ENCODE results near the gene CFAP126. TPM values are rescaled to one million over a fixed set of nuclear protein-coding genes. Genes with fewer than 3 reads are reported as not detected.
A peak's percentile ranks its signal among the peaks of the same experiment; 100 is the strongest.

The CFAP126 gene
- total and polyA plus RNA-seq, 2 donors (not counting 1 experiment from before 2014, with no cell fraction given): not detected

DNA sequence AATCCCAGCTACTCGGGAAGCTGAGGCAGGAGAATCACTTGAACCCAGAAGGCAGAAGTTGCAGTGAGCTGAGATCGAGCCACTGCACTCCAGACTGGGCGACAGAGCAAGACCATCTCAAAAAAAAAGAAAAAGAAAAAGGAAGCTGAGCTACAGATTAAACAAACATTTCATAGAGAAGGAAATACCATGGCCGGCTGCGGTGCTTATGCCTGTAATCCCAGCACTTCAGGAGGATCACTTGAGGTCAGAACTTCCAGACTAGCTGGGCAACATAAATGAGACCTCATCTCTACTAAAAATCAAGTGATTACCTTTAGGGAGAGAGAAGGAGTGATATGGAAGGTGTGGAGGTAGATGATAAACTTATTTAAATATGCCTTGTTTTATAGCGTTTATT lies 14.0 kb upstream of the CFAP126 start:
- no peaks in the 10 kb centered on the region for H3K79me2 ChIP-seq (ENCODE audit: control insufficient read depth, insufficient read depth, low read length)
- peaks cover 6% of the 10 kb centered on the region for H3K4me1 Mint-ChIP-seq
- CTCF ChIA-PET: interaction anchor here (0.5 to 6.8 kb wide), 39 partner anchors 8 to 1119 kb away, joined by 3 to 104 read pairs (median 5); partner anchors contain the start of genes ADAMTS4, APOA2, ARHGAP30 and DCAF8
- peaks cover 3% of the 10 kb centered on the region in 2 donors for H3K4me1 ChIP-seq (ENCODE audit: control insufficient read depth in 2 of 2, insufficient read depth in 2 of 2, low read length in 2 of 2)
- no peak overlapping the region for H3K27ac ChIP-seq (ENCODE audit: low read length in 2 of 2)
- no peaks in the 10 kb centered on the region for H3K9me3 ChIP-seq (ENCODE audit: control extremely low read depth in 1 of 3, control insufficient read depth in 2 of 3, insufficient read depth in 1 of 3, low read length in 2 of 3)
- intact Hi-C loops (cut with micrococcal nuclease): loop anchor here (1.0 to 10.0 kb wide), 5 partner anchors 74 to 287 kb away; partner anchors contain the start of genes KLHDC9 and MPZ
- no peak for DNase-seq
- POLR2A ChIA-PET: interaction anchor here (0.7 kb wide), 1 partner anchor 172 kb away, joined by 4 read pairs; no protein-coding TSS in a partner anchor
- H3K27ac Mint-ChIP-seq: no peak overlapping the region
- no peak for ATAC-seq (ENCODE audit: low read depth)
- H4K20me1 ChIP-seq (ENCODE audit: control insufficient read depth, insufficient read depth, low read length, poor library complexity, severe bottlenecking): no peaks in the 10 kb centered on the region
- no peak overlapping the region for H3K4me2 ChIP-seq (replicated peaks; ENCODE audit: low read depth, low read length, poor library complexity, severe bottlenecking)
- no peak overlapping the region for H2AFZ ChIP-seq (ENCODE audit: insufficient read depth, low read depth, low read length, poor library complexity, severe bottlenecking)
- H3K9ac ChIP-seq (ENCODE audit: low read length): no peak overlapping the region
- TF ChIP-seq, protein P1, sequence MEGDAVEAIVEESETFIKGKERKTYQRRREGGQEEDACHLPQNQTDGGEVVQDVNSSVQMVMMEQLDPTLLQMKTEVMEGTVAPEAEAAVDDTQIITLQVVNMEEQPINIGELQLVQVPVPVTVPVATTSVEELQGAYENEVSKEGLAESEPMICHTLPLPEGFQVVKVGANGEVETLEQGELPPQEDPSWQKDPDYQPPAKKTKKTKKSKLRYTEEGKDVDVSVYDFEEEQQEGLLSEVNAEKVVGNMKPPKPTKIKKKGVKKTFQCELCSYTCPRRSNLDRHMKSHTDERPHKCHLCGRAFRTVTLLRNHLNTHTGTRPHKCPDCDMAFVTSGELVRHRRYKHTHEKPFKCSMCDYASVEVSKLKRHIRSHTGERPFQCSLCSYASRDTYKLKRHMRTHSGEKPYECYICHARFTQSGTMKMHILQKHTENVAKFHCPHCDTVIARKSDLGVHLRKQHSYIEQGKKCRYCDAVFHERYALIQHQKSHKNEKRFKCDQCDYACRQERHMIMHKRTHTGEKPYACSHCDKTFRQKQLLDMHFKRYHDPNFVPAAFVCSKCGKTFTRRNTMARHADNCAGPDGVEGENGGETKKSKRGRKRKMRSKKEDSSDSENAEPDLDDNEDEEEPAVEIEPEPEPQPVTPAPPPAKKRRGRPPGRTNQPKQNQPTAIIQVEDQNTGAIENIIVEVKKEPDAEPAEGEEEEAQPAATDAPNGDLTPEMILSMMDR (IDR thresholded peaks at IDR 0.05): no peak
- TF ChIP-seq EZH2 (IDR thresholded peaks at IDR 0.05; ENCODE audit: borderline replicate concordance, insufficient read depth, low read depth, low read length, poor library complexity, severe bottlenecking): no peak
- WGBS (ENCODE audit: insufficient coverage): no CpG with 5 or more reads among the region's 6 CpGs
- no peaks in the 10 kb centered on the region for H3K9me3 Mint-ChIP-seq (ENCODE audit: insufficient read depth)
- no peak overlapping the region for H3K4me3 ChIP-seq (ENCODE audit: control extremely low read depth in 1 of 5, extremely low read depth in 1 of 5, insufficient read depth in 1 of 5, low read depth in 2 of 5, low read length in 4 of 5)
- no peaks in the 10 kb centered on the region for H3K27me3 Mint-ChIP-seq
- H3K27me3 ChIP-seq (replicated peaks in 1 of 4; ENCODE audit: control extremely low read depth in 1 of 4, control insufficient read depth in 3 of 4, insufficient read depth in 4 of 4, low read length in 3 of 4): no peaks in the 10 kb centered on the region
- H3K36me3 ChIP-seq (replicated peaks in 1 of 2; ENCODE audit: control extremely low read depth in 1 of 2, control insufficient read depth in 1 of 2, extremely low read depth in 1 of 2, insufficient read depth in 2 of 2, low read length in 1 of 2): no peaks in the 10 kb centered on the region
- no peak overlapping the region for H3K4me3 Mint-ChIP-seq

GRCh38 chr1:161379071-161379470 lies 11.4 kb upstream of the CFAP126 start:
- Histone ChIP-seq H4K20me1 (ENCODE audit: control insufficient read depth, insufficient read depth, low read length, poor library complexity, severe bottlenecking) (no peaks in the 10 kb centered on the region), H3K4me1 (ENCODE audit: control insufficient read depth in 2 of 2, insufficient read depth in 2 of 2, low read length in 2 of 2) (peaks cover 0 to 3% of the 10 kb centered on the region in 2 donors), H3K27ac (ENCODE audit: low read length in 2 of 2) (no peak overlapping the region), H3K4me3 (ENCODE audit: control extremely low read depth in 1 of 5, extremely low read depth in 1 of 5, insufficient read depth in 1 of 5, low read depth in 2 of 5, low read length in 4 of 5) (peak overlapping the region in 1 of 5 experiments; percentile 24), H3K79me2 (ENCODE audit: control insufficient read depth, insufficient read depth, low read length) (no peaks in the 10 kb centered on the region), H3K27me3 (replicated peaks in 1 of 4; ENCODE audit: control extremely low read depth in 1 of 4, control insufficient read depth in 3 of 4, insufficient read depth in 4 of 4, low read length in 3 of 4) (no peaks in the 10 kb centered on the region), H3K9ac (ENCODE audit: low read length) (no peak overlapping the region), H3K9me3 (ENCODE audit: control extremely low read depth in 1 of 3, control insufficient read depth in 2 of 3, insufficient read depth in 1 of 3, low read length in 2 of 3) (no peaks in the 10 kb centered on the region), H3K4me2 (replicated peaks; ENCODE audit: low read depth, low read length, poor library complexity, severe bottlenecking) (peak overlapping the region; percentile 47), H3K36me3 (replicated peaks in 1 of 2; ENCODE audit: control extremely low read depth in 1 of 2, control insufficient read depth in 1 of 2, extremely low read depth in 1 of 2, insufficient read depth in 2 of 2, low read length in 1 of 2) (no peaks in the 10 kb centered on the region), H2AFZ (ENCODE audit: insufficient read depth, low read depth, low read length, poor library complexity, severe bottlenecking) (peak overlapping the region; percentile 51)
- 91% methylated on average over 12 of the region's 18 CpGs for WGBS (ENCODE audit: insufficient coverage)
- CTCF ChIA-PET: interaction anchor here (1.1 to 5.1 kb wide), 2 partner anchors 152 to 168 kb away, joined by 3 to 104 read pairs; partner anchors contain the start of genes APOA2 and TOMM40L
- no peak overlapping the region for H3K27ac Mint-ChIP-seq
- DNase-seq (no peak), ATAC-seq (ENCODE audit: low read depth) (no peak)
- intact Hi-C loops (cut with micrococcal nuclease): no loop called here
- no peaks in the 10 kb centered on the region for H3K9me3 Mint-ChIP-seq (ENCODE audit: insufficient read depth)
- POLR2A ChIA-PET: interaction anchor here (0.5 kb wide), 1 partner anchor 67 kb away, joined by 3 read pairs; no protein-coding TSS in a partner anchor
- H3K27me3 Mint-ChIP-seq: no peaks in the 10 kb centered on the region
- H3K4me1 Mint-ChIP-seq: no peaks in the 10 kb centered on the region
- H3K4me3 Mint-ChIP-seq: no peak overlapping the region
- TF ChIP-seq, protein P1 (IDR thresholded peaks at IDR 0.05): no peak
- TF ChIP-seq EZH2 (IDR thresholded peaks at IDR 0.05; ENCODE audit: borderline replicate concordance, insufficient read depth, low read depth, low read length, poor library complexity, severe bottlenecking): no peak

Data from B cell (primary cell).